ENCODE measurements around the gene NEIL3. TPM values are rescaled to one million over a fixed set of nuclear protein-coding genes. Genes with fewer than 3 reads are reported as not detected.

Gene NEIL3
- not detected for total RNA-seq

- peak; percentile 85 for DNase-seq (ENCODE audit: low spot score)
These were observed at the start of gene NEIL3 for GRCh38 chr4:177309522-177310371. TSS of gene NEIL3 (plus strand) at chr4:177309874. CDS start at chr4:177309954, 80 bp downstream.

GRCh38 chr4:177263818-177264217 lies 45.9 kb upstream of the NEIL3 start:
- no peak for DNase-seq (ENCODE audit: low spot score)

GRCh38 chr4:177264788-177265422 lies 44.8 kb upstream of the NEIL3 start:
- no peak for DNase-seq (ENCODE audit: low spot score)

GRCh38 chr4:177265729-177266128 lies 43.9 kb upstream of the NEIL3 start:
- DNase-seq (ENCODE audit: low spot score), result no peak

- DNase-seq (ENCODE audit: low spot score), result no peak
These were observed 43.2 kb upstream of the NEIL3 start for GRCh38 chr4:177266506-177266905.

GRCh38 chr4:177267911-177268310 lies 41.8 kb upstream of the NEIL3 start:
- DNase-seq (ENCODE audit: low spot score), result no peak

- DNase-seq (ENCODE audit: low spot score), result no peak
These were observed 38.6 kb upstream of the NEIL3 start for GRCh38 chr4:177271091-177271490.

GRCh38 chr4:177271915-177272766 lies 37.5 kb upstream of the NEIL3 start:
- DNase-seq (ENCODE audit: low spot score), result no peak

GRCh38 chr4:177275999-177276398 lies 33.7 kb upstream of the NEIL3 start:
- no peak for DNase-seq (ENCODE audit: low spot score)

- DNase-seq (ENCODE audit: low spot score), result no peak
These were observed 28.2 kb upstream of the NEIL3 start for GRCh38 chr4:177281351-177281909.

- no peak for DNase-seq (ENCODE audit: low spot score)
These were observed 27.3 kb upstream of the NEIL3 start for GRCh38 chr4:177282284-177282835.

- no peak for DNase-seq (ENCODE audit: low spot score)
These were observed 26.5 kb upstream of the NEIL3 start for GRCh38 chr4:177283167-177283566.

GRCh38 chr4:177285953-177286352 lies 23.7 kb upstream of the NEIL3 start:
- DNase-seq (ENCODE audit: low spot score), result no peak

GRCh38 chr4:177287255-177287654 lies 22.4 kb upstream of the NEIL3 start:
- no peak for DNase-seq (ENCODE audit: low spot score)

- no peak for DNase-seq (ENCODE audit: low spot score)
These were observed 21.3 kb upstream of the NEIL3 start for GRCh38 chr4:177288335-177288734.

- DNase-seq (ENCODE audit: low spot score), result no peak
These were observed 18.9 kb upstream of the NEIL3 start for GRCh38 chr4:177290780-177291179.

- DNase-seq (ENCODE audit: low spot score), result no peak
These were observed 17.5 kb upstream of the NEIL3 start for GRCh38 chr4:177292171-177292570.

- no peak for DNase-seq (ENCODE audit: low spot score)
These were observed 16.3 kb upstream of the NEIL3 start for GRCh38 chr4:177293208-177294033.

GRCh38 chr4:177297785-177298391 lies 11.8 kb upstream of the NEIL3 start:
- DNase-seq (ENCODE audit: low spot score), result no peak

GRCh38 chr4:177301126-177301639 lies 8.5 kb upstream of the NEIL3 start:
- DNase-seq (ENCODE audit: low spot score), result no peak
